ENCODE results near the gene PPM1L. TPM values are rescaled to one million over a fixed set of nuclear protein-coding genes. Genes with fewer than 3 reads are reported as not detected.

Gene PPM1L
- total RNA-seq, 2 donors from 2014 or later, result 23.8 to 47.4 TPM

- Histone ChIP-seq H3K27ac (peak overlapping the region in 1 of 2 donors; percentile 49), H3K4me1 (peaks cover 0 to 16% of the 10 kb centered on the region in 2 donors), H3K4me3 (no peak overlapping the region), H3K27me3 (no peaks in the 10 kb centered on the region), H3K9me3 (no peaks in the 10 kb centered on the region), H3K36me3 (no peaks in the 10 kb centered on the region)
- no peak for DNase-seq (ENCODE audit: low spot score)
- TF ChIP-seq CTCF (IDR thresholded peaks at IDR 0.05), result no peak
These were observed 72.8 kb downstream of the PPM1L start for GRCh38 chr3:160828880-160829279.

GRCh38 chr3:160829486-160830009 lies 73.5 kb downstream of the PPM1L start:
- Histone ChIP-seq H3K4me3 (no peak overlapping the region), H3K4me1 (peaks cover 0 to 16% of the 10 kb centered on the region in 2 donors), H3K27ac (peak overlapping the region in 1 of 2 donors; percentile 49)

GRCh38 chr3:160830796-160831195 lies 74.8 kb downstream of the PPM1L start:
- Histone ChIP-seq H3K4me3 (no peak overlapping the region), H3K36me3 (no peaks in the 10 kb centered on the region), H3K9me3 (no peaks in the 10 kb centered on the region), H3K27ac (peak overlapping the region in 1 of 2 donors; percentile 49), H3K4me1 (peaks cover 0 to 16% of the 10 kb centered on the region in 2 donors), H3K27me3 (no peaks in the 10 kb centered on the region)
- no peak for DNase-seq (ENCODE audit: low spot score)
- no peak for TF ChIP-seq CTCF (IDR thresholded peaks at IDR 0.05)

More at GRCh38 chr3:160829486-160830009, 73.5 kb downstream of the PPM1L start:
- Histone ChIP-seq H3K27me3 (no peaks in the 10 kb centered on the region), H3K9me3 (no peaks in the 10 kb centered on the region), H3K36me3 (no peaks in the 10 kb centered on the region)
- no peak for DNase-seq (ENCODE audit: low spot score)
- no peak for TF ChIP-seq CTCF (IDR thresholded peaks at IDR 0.05)

GRCh38 chr3:160831401-160831800 lies 75.4 kb downstream of the PPM1L start:
- H3K4me1 ChIP-seq, result peaks cover 0 to 16% of the 10 kb centered on the region in 2 donors
- DNase-seq (ENCODE audit: low spot score), result no peak

GRCh38 chr3:160837394-160837980 lies 81.5 kb downstream of the PPM1L start:
- Histone ChIP-seq H3K9me3 (peaks cover 0 to 3% of the 10 kb centered on the region in 2 donors), H3K4me3 (no peak overlapping the region), H3K27me3 (no peaks in the 10 kb centered on the region), H3K36me3 (no peaks in the 10 kb centered on the region), H3K27ac (no peak overlapping the region), H3K4me1 (no peaks in the 10 kb centered on the region)
- no peak for TF ChIP-seq CTCF (IDR thresholded peaks at IDR 0.05)
- no peak for DNase-seq (ENCODE audit: low spot score)

More at GRCh38 chr3:160831401-160831800, 75.4 kb downstream of the PPM1L start:
- Histone ChIP-seq H3K36me3 (no peaks in the 10 kb centered on the region), H3K4me3 (no peak overlapping the region), H3K9me3 (no peaks in the 10 kb centered on the region), H3K27me3 (no peaks in the 10 kb centered on the region), H3K27ac (no peak overlapping the region)
- no peak for TF ChIP-seq CTCF (IDR thresholded peaks at IDR 0.05)

Measured in right atrium auricular region (tissue), 2 donors.